H1 (cell line): ENCODE data around the gene TRIM65. TPM values are rescaled to one million over a fixed set of nuclear protein-coding genes. Genes with fewer than 3 reads are reported as not detected.

Experiments
- CBX5 ChIP-seq: fragments of 300-800, 300-1000 bp; sonication (generic); IDR thresholded peaks from 2 replicates; pipeline ENCODE4 v1.7.1; 2016; ENCODE audit warnings: antibody characterized with exemption, low read length, low read depth
- CTCF ChIP-seq, 3 experiments: IDR thresholded peaks; 1 replicate in 2 of 3; 2 replicates in 1 of 3; pipeline versions ENCODE4 v1.5.1 to v1.6.1; 2011; ENCODE audit warnings: low read length in 3 of 3, mild to moderate bottlenecking in 3 of 3, inconsistent platforms in 2 of 3, low read depth in 1 of 3, moderate library complexity in 1 of 3; ENCODE audit not compliant: insufficient read depth in 1 of 3; ENCODE audit errors: control extremely low read depth in 1 of 3
- E2F6 ChIP-seq: IDR thresholded peaks from 2 replicates; pipeline ENCODE4 v1.6.1; 2012; ENCODE audit warnings: inconsistent platforms
- SP2 ChIP-seq: IDR thresholded peaks from 2 replicates; pipeline ENCODE4 v1.6.1; 2012; ENCODE audit warnings: mild to moderate bottlenecking, low read length, inconsistent platforms
- SRF ChIP-seq: IDR thresholded peaks from 2 replicates; pipeline ENCODE4 v1.6.1; 2011; ENCODE audit warnings: mild to moderate bottlenecking, low read depth, low read length, moderate library complexity
- polyA plus RNA-seq, 7 experiments: library from polyadenylated mRNA; depleted of rRNA in 3 of 7; stranded (reverse) in 5 of 7; unstranded in 2 of 7; fragments of >200 nt in 5 of 7; fragments of 200-250 nt in 2 of 7; gene quantifications; 1 replicate in 5 of 7; 2 replicates in 1 of 7; 4 replicates in 1 of 7; pipeline versions ENCODE4 v1.2.1 to v1.2.3, GENCODE V29; 2011 to 2013; ENCODE audit warnings: missing spikeins in 2 of 7, mixed read lengths in 2 of 7
- total RNA-seq: library from RNA; stranded (reverse); fragmentation: NEBNext Ultra II Directional; extraction: Animal tissue kit (Norgen Biotek cat#: 25700); gene quantifications from 2 replicates; pipeline ENCODE4 v1.2.1, GENCODE V29; 2021
- TF ChIP-seq, protein P1 (sequence below): fragments of 300-600 bp; sonication (generic); IDR thresholded peaks from 2 replicates; pipeline ENCODE4 v1.7.1; 2012; ENCODE audit warnings: low read length, moderate library complexity, mild to moderate bottlenecking, inconsistent platforms; ENCODE audit not compliant: insufficient replicate concordance

The TRIM65 gene
- total and polyA plus RNA-seq, 2 of the 8 experiments (the other 6 are each of a cell fraction or from before 2014, with no cell fraction given) = 21.2 to 48.6 TPM

- TF ChIP-seq, protein P1, sequence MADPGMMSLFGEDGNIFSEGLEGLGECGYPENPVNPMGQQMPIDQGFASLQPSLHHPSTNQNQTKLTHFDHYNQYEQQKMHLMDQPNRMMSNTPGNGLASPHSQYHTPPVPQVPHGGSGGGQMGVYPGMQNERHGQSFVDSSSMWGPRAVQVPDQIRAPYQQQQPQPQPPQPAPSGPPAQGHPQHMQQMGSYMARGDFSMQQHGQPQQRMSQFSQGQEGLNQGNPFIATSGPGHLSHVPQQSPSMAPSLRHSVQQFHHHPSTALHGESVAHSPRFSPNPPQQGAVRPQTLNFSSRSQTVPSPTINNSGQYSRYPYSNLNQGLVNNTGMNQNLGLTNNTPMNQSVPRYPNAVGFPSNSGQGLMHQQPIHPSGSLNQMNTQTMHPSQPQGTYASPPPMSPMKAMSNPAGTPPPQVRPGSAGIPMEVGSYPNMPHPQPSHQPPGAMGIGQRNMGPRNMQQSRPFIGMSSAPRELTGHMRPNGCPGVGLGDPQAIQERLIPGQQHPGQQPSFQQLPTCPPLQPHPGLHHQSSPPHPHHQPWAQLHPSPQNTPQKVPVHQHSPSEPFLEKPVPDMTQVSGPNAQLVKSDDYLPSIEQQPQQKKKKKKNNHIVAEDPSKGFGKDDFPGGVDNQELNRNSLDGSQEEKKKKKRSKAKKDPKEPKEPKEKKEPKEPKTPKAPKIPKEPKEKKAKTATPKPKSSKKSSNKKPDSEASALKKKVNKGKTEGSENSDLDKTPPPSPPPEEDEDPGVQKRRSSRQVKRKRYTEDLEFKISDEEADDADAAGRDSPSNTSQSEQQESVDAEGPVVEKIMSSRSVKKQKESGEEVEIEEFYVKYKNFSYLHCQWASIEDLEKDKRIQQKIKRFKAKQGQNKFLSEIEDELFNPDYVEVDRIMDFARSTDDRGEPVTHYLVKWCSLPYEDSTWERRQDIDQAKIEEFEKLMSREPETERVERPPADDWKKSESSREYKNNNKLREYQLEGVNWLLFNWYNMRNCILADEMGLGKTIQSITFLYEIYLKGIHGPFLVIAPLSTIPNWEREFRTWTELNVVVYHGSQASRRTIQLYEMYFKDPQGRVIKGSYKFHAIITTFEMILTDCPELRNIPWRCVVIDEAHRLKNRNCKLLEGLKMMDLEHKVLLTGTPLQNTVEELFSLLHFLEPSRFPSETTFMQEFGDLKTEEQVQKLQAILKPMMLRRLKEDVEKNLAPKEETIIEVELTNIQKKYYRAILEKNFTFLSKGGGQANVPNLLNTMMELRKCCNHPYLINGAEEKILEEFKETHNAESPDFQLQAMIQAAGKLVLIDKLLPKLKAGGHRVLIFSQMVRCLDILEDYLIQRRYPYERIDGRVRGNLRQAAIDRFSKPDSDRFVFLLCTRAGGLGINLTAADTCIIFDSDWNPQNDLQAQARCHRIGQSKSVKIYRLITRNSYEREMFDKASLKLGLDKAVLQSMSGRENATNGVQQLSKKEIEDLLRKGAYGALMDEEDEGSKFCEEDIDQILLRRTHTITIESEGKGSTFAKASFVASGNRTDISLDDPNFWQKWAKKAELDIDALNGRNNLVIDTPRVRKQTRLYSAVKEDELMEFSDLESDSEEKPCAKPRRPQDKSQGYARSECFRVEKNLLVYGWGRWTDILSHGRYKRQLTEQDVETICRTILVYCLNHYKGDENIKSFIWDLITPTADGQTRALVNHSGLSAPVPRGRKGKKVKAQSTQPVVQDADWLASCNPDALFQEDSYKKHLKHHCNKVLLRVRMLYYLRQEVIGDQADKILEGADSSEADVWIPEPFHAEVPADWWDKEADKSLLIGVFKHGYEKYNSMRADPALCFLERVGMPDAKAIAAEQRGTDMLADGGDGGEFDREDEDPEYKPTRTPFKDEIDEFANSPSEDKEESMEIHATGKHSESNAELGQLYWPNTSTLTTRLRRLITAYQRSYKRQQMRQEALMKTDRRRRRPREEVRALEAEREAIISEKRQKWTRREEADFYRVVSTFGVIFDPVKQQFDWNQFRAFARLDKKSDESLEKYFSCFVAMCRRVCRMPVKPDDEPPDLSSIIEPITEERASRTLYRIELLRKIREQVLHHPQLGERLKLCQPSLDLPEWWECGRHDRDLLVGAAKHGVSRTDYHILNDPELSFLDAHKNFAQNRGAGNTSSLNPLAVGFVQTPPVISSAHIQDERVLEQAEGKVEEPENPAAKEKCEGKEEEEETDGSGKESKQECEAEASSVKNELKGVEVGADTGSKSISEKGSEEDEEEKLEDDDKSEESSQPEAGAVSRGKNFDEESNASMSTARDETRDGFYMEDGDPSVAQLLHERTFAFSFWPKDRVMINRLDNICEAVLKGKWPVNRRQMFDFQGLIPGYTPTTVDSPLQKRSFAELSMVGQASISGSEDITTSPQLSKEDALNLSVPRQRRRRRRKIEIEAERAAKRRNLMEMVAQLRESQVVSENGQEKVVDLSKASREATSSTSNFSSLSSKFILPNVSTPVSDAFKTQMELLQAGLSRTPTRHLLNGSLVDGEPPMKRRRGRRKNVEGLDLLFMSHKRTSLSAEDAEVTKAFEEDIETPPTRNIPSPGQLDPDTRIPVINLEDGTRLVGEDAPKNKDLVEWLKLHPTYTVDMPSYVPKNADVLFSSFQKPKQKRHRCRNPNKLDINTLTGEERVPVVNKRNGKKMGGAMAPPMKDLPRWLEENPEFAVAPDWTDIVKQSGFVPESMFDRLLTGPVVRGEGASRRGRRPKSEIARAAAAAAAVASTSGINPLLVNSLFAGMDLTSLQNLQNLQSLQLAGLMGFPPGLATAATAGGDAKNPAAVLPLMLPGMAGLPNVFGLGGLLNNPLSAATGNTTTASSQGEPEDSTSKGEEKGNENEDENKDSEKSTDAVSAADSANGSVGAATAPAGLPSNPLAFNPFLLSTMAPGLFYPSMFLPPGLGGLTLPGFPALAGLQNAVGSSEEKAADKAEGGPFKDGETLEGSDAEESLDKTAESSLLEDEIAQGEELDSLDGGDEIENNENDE = no peak
- no peak for TF ChIP-seq SP2
- no peak for TF ChIP-seq CTCF (IDR thresholded peaks at IDR 0.05; ENCODE audit: control extremely low read depth in 1 of 3, insufficient read depth in 1 of 3, low read depth in 1 of 3, low read length in 3 of 3)
- no peak for TF ChIP-seq E2F6
- no peak for TF ChIP-seq SRF
- no peak for TF ChIP-seq CBX5
These were observed 4.9 kb downstream of the TRIM65 start (continued) for GRCh38 chr17:75891605-75892555.
